Activated T-cell treated with anti-CD3 and anti-CD28 coated beads, Interleukin-2, amount 50 U/mL, for 4 hours (primary cell): ENCODE data around the gene PGM1. TPM values are rescaled to one million over a fixed set of nuclear protein-coding genes. Genes with fewer than 3 reads are reported as not detected.

Source experiments
- ATAC-seq, 2 donors: fragments of 200-7000 bp; cut with Tn5 transposase; one replicate each; pipeline ENCODE4 v1.10.0; 2021
- DNase-seq: peaks from one replicate; pipeline ENCODE4 v3.0.0-alpha.2; 2020
- H3K27me3 Mint-ChIP-seq: one replicate; pipeline ENCODE4 v1.8.0; 2021; ENCODE audit warnings: low read depth, mixed read lengths
- H3K36me3 Mint-ChIP-seq: one replicate; pipeline ENCODE4 v1.8.0; 2022; ENCODE audit warnings: mixed read lengths; ENCODE audit not compliant: insufficient read depth
- H3K4me1 Mint-ChIP-seq: one replicate; pipeline ENCODE4 v1.8.0; 2021; ENCODE audit warnings: low read depth, mixed read lengths
- H3K4me3 Mint-ChIP-seq: one replicate; pipeline ENCODE4 v1.8.0; 2021; ENCODE audit warnings: mild to moderate bottlenecking, moderate library complexity, mixed read lengths
- H3K9me3 Mint-ChIP-seq: one replicate; pipeline ENCODE4 v1.8.0; 2021; ENCODE audit warnings: mixed read lengths
- total RNA-seq, 3 donors: library from RNA; stranded (reverse); gene quantifications; one replicate each; pipeline ENCODE4 v1.2.1, GENCODE V29; 2021

The PGM1 gene
- total RNA-seq, 3 donors from 2014 or later: 21.0 to 25.6 (median 23.8) TPM

DNA sequence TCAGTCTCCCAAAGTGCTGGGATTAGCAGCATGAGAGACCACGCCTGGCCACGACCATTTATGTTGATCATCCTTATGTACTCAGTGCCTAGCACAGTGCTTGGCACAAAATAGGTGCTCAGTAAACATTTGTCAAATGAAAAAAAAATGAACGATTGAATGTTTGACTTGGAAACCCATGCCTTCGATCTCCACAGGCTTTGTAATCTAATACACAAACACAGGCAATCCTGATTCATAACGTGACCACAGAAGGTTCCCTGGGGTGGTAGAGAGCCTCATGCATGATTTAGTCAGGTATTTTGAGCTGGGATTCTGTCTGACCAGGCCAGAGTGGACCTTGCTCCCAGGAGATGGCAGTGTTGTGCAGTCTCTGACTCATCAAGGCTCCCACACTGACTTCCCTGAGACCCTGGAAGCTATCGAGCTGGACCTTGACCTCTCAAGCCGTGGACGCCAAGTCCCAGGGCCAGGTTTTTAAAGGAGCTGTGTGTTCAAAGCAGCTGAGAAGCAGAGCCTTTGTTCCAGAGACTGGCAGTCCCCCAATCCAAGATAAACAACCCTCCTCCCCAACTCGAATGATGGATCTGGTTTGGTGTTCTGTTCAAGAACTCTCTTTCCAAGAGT is 81.1 kb downstream of the PGM1 start:
- ATAC-seq: no peak
- Mint-ChIP-seq H3K4me3 (no peak overlapping the region), H3K36me3 (peaks cover 3% of the 10 kb centered on the region), H3K9me3 (no peaks in the 10 kb centered on the region), H3K4me1 (no peaks in the 10 kb centered on the region), H3K27me3 (peaks cover 2% of the 10 kb centered on the region)
- DNase-seq: no peak

DNA sequence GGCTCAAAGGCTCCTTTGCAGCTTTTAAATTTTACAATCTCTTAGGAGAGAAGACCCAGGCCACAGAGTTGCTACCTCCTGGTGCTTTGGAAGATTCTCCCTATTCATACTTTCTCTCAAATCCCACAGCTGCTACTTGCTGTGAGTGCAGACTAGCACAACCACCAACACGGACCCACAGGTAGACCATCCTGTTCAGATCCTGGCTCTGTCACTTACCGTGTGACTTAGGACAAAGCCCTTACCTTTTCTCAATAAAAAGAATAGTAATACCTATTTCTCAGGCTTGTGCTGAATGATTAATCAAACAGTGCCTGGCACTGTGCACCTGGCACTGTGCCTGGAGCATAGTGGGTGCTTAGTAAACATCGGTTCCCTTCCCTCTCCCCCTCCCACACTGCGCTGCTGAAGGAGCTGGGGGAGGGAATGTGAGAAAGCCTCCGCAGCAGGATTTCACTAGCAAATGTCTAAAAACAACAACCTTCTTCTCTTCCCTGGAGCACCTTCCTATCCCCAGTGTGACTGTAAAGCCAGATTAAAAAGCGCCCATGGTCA is 81.7 kb downstream of the PGM1 start:
- no peak for DNase-seq
- Mint-ChIP-seq H3K36me3 (peaks cover 3% of the 10 kb centered on the region), H3K9me3 (peaks cover 3% of the 10 kb centered on the region), H3K4me3 (no peak overlapping the region), H3K4me1 (no peaks in the 10 kb centered on the region), H3K27me3 (peaks cover 2% of the 10 kb centered on the region)
- no peak for ATAC-seq

DNA sequence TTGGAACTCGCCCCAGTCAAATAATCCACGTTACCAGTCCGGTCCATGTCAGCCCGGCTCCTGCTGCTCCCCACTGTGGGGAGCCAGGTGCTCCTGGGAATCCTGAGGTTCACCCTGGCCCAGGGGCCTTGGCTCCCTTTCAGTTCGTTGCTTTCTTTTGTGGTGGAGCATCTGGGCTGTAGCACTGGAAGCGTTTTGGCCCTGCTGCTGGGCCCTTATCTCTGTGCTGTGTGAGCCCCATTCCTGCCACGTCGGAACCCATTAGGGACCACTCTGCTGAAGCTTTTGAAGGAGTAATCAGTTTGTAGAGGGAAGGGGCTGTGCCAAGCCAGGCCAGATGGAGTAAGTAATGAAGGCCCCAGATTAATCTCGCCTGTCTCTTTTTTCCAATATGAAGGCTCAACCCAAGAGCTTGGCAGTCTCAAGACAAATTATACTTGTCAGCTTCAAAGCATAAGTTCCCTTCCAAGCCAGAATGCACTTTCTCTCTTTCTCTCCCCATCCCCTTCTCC is 82.3 kb downstream of the PGM1 start:
- Mint-ChIP-seq H3K4me3 (no peak overlapping the region), H3K36me3 (peaks cover 3% of the 10 kb centered on the region), H3K4me1 (no peaks in the 10 kb centered on the region), H3K9me3 (peaks cover 5% of the 10 kb centered on the region), H3K27me3 (peaks cover 2% of the 10 kb centered on the region)
- no peak for ATAC-seq
- no peak for DNase-seq

DNA sequence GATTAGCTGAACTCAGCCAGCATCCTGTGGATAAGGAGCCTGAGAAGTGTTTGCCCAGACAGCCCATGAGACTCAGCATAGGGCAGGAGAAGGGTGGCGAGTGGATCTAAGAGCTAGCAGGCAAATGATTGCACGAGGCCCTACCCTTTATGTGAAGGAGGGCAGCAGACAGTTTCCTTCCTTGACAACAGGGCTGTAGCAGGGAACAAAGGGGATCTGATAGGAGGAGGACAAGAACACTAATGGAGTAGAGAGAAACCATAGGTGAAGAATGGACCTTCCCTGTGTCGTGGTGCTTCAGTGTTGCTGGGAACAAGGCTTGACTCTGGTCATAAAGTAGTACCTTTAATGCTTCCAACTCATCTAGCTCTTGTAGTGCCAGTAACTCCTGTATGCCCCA is 84.3 kb downstream of the PGM1 start:
- Mint-ChIP-seq H3K4me1 (no peaks in the 10 kb centered on the region), H3K27me3 (peaks cover 2% of the 10 kb centered on the region), H3K4me3 (no peak overlapping the region), H3K9me3 (peaks cover 5% of the 10 kb centered on the region), H3K36me3 (peaks cover 3% of the 10 kb centered on the region)
- DNase-seq (no peak), ATAC-seq (no peak)

DNA sequence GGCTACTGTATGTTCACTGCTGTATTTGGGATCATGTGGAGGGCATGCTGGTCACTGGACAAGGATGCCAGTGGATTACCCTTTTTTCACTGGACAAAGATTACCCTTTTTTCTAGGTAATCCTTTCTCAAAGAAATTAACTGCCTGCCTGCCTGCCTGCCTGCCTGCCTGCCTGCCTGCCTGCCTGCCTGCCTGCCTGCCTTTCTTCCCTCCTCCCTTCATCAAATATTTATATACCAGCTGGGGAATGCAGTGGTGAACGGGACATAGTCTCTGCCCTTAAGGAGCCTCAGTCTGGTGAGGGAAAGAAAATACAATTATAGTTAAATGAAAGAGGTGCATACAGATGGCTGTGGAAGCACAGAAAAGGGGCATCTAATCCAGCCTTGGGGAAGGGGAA is 85.0 kb downstream of the PGM1 start:
- Mint-ChIP-seq H3K36me3 (peaks cover under 1% of the 10 kb centered on the region), H3K4me1 (no peaks in the 10 kb centered on the region), H3K9me3 (peaks cover 5% of the 10 kb centered on the region), H3K4me3 (no peak overlapping the region), H3K27me3 (peaks cover 2% of the 10 kb centered on the region)
- DNase-seq (no peak), ATAC-seq (no peak)

DNA sequence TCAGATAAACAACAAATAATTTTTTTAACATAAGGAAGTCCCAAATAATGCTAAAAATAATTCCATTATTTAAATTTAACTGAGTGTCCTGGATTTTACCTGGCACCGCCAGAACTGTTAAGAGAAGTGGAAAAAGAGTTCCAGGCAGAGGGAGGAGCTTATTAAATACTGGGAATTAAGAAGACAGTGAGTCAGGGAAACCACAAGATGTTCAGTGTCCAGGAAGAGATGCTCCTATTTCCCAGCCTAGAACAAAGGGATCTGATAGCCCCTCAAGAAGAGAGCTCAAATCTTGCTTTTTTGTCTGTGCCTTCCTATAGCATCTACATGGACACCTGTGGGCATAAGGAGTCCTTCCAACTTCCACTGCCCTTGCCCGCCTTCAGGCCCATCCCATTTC is 85.9 kb downstream of the PGM1 start:
- H3K27me3 Mint-ChIP-seq: peaks cover 2% of the 10 kb centered on the region
- no peaks in the 10 kb centered on the region for H3K4me1 Mint-ChIP-seq
- no peaks in the 10 kb centered on the region for H3K36me3 Mint-ChIP-seq
- H3K9me3 Mint-ChIP-seq: peaks cover 5% of the 10 kb centered on the region
- no peak overlapping the region for H3K4me3 Mint-ChIP-seq
- ATAC-seq (no peak), DNase-seq (no peak)

DNA sequence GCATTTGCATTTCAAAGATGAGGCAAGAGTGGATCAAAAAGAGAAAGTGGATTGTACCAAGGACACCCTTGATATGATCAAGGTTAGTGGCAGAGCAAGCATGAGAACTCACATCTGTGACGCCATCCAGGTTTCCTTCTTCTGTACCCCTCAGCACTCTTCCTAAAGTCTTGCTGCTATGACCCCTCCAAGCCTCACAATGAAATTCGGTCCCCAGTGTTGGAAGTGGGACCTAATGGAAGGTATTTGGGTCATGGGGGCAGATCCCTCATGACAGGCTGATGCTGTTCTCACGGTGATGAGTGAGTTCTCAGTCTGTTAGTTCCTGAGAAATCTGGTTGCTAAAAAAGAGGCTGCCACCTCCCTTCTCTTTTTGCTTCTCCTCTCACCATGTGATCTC is 86.4 kb downstream of the PGM1 start:
- peaks cover 5% of the 10 kb centered on the region for H3K9me3 Mint-ChIP-seq
- H3K4me3 Mint-ChIP-seq: no peak overlapping the region
- peaks cover 2% of the 10 kb centered on the region for H3K27me3 Mint-ChIP-seq
- no peaks in the 10 kb centered on the region for H3K4me1 Mint-ChIP-seq
- no peak for DNase-seq
- no peak for ATAC-seq
- no peaks in the 10 kb centered on the region for H3K36me3 Mint-ChIP-seq

DNA sequence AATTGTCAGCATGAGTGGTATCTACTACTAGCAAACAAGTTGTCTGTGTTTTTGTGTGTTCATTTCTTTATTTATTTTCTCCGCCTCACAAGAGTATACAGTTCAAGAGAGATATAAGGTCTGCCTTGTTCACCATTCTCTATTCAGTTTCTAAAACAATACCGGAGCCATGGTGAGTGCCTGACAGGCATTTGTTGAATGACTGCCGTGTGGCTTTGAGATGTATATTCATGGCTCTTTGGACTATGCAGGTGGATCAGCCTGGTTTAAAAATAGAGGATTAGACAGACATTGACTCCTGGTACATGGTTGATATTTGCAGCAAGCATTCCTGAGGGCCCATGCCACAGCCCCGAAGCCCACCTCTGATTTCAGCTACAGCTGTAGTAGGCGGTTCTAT is 89.7 kb downstream of the PGM1 start:
- no peak for DNase-seq
- peaks cover 5% of the 10 kb centered on the region for H3K9me3 Mint-ChIP-seq
- H3K27me3 Mint-ChIP-seq: peaks cover 6% of the 10 kb centered on the region
- no peak overlapping the region for H3K4me3 Mint-ChIP-seq
- no peak for ATAC-seq
- no peaks in the 10 kb centered on the region for H3K36me3 Mint-ChIP-seq
- no peaks in the 10 kb centered on the region for H3K4me1 Mint-ChIP-seq

DNA sequence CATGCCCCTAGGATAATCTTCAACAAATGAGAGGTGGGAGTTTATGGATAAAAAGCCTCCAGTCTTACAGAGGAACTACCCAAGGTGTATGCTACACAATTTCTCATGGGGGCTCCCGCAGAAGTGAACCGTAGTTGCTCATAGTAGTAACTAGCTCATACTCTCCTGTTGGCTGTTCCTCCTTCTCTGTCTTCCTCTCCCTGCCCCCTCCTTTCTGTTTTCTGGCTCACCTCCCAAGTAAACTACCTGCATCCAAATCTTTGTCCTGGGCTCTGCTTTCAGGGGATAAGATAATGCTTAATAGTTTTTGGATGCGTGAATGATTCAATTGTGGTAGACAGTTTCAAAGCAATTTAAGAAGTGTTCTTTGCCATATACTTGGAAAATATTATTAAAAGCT is 90.5 kb downstream of the PGM1 start:
- DNase-seq (no peak), ATAC-seq (no peak)
- no peaks in the 10 kb centered on the region for H3K4me1 Mint-ChIP-seq
- H3K9me3 Mint-ChIP-seq: peaks cover 5% of the 10 kb centered on the region
- no peaks in the 10 kb centered on the region for H3K36me3 Mint-ChIP-seq
- H3K4me3 Mint-ChIP-seq: no peak overlapping the region
- peaks cover 4% of the 10 kb centered on the region for H3K27me3 Mint-ChIP-seq

DNA sequence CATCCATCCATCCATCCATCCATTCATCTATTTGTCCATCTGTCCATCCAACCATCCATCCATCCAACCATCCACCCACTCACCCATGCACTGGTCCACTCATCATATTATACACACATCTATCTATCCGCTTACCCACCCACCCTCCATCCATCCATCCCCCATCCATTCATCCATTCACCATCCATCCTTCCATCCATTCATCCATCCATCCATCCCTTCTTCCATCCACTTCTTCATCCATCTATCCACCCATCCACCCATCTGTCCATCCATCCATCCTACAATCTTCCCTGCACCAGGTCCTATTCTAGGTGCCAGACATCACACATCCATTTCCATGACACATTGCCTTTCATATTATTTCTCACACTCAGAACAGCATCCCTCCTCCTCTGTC is 93.5 kb downstream of the PGM1 start:
- H3K4me3 Mint-ChIP-seq: no peak overlapping the region
- no peaks in the 10 kb centered on the region for H3K9me3 Mint-ChIP-seq
- H3K36me3 Mint-ChIP-seq: no peaks in the 10 kb centered on the region
- H3K27me3 Mint-ChIP-seq: peaks cover 4% of the 10 kb centered on the region
- DNase-seq: no peak
- no peak for ATAC-seq
- no peaks in the 10 kb centered on the region for H3K4me1 Mint-ChIP-seq

DNA sequence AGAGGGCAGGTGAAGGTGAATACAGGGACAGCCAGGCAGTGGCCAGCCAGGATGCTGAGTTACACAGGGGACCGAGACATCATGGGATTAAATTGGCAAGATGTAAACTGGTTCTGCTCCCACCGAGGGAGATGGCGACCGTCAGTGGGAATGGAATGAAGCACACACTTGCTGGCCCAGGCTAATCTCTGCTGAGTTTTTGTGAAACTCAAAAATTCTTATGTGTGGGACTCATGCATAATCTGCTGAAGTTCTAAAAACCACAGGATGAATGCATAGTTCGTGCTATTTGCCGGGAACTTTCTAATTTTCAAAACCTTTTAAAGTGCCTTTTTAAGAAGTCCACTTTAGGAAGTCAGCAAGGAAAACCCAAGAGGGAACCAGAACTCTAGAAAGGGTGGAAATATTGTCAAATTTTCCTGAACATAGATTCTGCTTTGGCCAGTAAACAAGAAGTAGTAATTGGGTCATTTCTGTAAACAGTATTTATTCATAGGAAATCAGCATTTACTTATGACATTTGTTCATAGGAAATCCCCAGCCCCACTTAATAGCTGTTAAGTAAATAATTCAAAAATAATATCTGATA is 95.2 kb downstream of the PGM1 start:
- H3K27me3 Mint-ChIP-seq: peaks cover 4% of the 10 kb centered on the region
- H3K36me3 Mint-ChIP-seq: no peaks in the 10 kb centered on the region
- DNase-seq: no peak
- no peak for ATAC-seq
- no peaks in the 10 kb centered on the region for H3K4me1 Mint-ChIP-seq
- H3K4me3 Mint-ChIP-seq: no peak overlapping the region
- H3K9me3 Mint-ChIP-seq: no peaks in the 10 kb centered on the region

DNA sequence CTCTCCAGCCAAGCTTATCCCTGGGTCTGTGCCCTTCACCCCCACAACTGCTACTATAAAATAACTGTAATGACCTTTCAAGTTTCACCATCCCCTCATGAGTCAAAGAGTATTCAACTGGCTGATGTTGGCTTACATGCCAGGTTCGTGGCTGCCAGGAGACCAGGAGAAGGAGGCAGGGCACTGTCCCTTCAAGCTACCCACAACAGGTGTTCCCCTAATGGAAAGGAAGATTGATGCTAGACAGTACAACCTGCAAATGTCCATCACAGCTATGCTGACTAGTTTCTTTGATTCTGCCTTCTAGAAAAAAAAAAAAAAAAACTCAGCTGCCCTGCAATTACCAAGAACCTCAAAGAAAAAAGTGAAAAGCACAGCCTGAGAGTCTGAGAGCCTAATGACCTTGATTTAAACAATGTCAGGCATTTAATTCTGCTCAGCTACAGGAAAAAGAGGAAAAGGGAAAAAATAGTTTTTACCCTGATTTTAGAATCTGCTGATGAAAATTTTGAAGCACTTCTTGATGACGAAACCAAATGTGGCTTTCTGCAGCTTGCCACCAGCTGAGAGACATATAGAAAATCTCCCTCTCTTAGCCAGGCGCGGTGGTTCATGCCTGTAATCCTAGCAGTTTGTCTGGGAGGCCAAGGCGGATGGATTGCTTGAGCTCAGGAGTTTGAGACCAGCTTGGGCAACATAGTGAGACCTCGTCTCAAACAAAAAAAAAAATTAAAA is 97.9 kb downstream of the PGM1 start:
- Mint-ChIP-seq H3K4me3 (no peak overlapping the region), H3K4me1 (no peaks in the 10 kb centered on the region), H3K36me3 (no peaks in the 10 kb centered on the region), H3K27me3 (peaks cover 2% of the 10 kb centered on the region), H3K9me3 (no peaks in the 10 kb centered on the region)
- ATAC-seq (no peak), DNase-seq (no peak)

DNA sequence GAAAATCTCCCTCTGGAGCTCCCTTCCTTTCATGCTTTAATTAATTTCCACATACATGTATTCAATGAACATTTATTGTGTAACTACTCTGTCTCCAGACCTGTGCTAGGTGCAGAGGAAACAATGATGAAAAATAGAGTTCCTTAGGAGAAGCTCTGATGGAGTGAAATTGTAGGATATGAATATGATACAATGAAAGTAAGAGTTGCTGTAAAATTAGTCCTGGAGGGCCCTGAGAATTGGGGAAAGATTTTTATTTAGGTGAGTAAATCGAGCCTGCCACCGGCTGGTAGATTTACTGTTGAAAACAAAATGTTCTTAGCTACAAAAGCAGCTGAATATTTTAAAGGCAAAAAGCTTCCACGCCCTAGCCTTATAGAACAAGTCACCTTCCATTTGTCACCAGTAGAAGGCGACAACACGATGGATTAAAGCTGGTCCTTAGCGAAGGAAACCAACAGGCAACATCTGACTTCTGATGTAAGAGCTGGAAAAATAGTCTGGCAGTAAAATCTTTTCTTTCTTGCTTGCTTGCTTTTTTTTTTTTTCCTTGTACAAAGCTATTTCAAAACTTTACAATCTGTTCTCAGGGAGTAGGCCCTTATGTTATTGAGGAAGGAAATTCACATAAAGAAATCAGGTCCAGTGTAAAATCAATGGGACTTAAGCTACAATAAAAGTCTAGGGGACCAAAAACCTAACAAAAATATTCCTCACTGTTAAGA is 98.7 kb downstream of the PGM1 start:
- Mint-ChIP-seq H3K36me3 (no peaks in the 10 kb centered on the region), H3K4me1 (no peaks in the 10 kb centered on the region), H3K9me3 (no peaks in the 10 kb centered on the region), H3K27me3 (no peaks in the 10 kb centered on the region), H3K4me3 (no peak overlapping the region)
- ATAC-seq (no peak), DNase-seq (no peak)

DNA sequence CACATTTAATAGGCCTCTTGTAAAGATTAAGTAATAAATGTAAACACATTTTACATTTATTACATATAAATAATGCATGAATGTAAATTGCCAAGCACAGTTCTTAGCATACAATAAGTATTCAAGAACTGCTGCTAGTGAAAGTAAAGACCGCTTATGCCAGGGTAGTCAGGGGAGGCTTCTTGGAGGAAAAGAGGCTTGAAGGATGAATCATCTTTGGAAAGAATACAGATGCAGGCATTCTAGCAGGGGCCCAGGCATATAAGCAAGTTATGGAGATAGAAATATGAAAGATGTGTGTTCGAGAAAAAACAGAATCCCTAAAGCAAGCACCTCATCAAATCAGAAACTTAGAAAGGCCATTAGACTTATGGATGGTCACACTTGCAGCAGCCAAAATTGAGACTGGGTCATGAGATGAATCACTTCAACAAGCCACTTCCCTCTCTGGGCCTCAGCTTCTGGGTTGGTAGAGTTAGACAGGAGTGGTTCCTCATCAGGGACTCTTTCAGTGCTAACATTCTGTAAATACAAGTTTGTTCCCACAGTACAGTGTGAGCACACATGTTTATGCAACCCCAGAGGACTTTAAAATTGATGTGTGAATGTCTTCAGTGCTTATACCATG is 100.8 kb downstream of the PGM1 start:
- ATAC-seq (no peak), DNase-seq (no peak)
- H3K4me3 Mint-ChIP-seq: no peak overlapping the region
- no peaks in the 10 kb centered on the region for H3K27me3 Mint-ChIP-seq
- no peaks in the 10 kb centered on the region for H3K36me3 Mint-ChIP-seq
- H3K4me1 Mint-ChIP-seq: no peaks in the 10 kb centered on the region
- H3K9me3 Mint-ChIP-seq: no peaks in the 10 kb centered on the region
